Liver (tissue), 9 donors: ENCODE data around the gene CC2D2A. TPM values are rescaled to one million over a fixed set of nuclear protein-coding genes. Genes with fewer than 3 reads are reported as not detected.

Source experiments
- DNase-seq: peaks from one replicate; pipeline ENCODE4 v3.0.0-alpha.2; 2017; ENCODE audit warnings: low spot score
- H3K27ac ChIP-seq, 2 donors: one replicate each; pipeline ENCODE4 v1.7.0; 2013; ENCODE audit warnings: inconsistent platforms in 2 of 2, low read length in 2 of 2, control low read depth in 1 of 2, low read depth in 1 of 2, mild to moderate bottlenecking in 1 of 2
- H3K27me3 ChIP-seq, 4 donors: one replicate each; pipeline versions ENCODE4 v1.6.1 to v1.7.0; 2013; ENCODE audit warnings: low read length in 3 of 4, inconsistent platforms in 1 of 4, mild to moderate bottlenecking in 1 of 4, moderate library complexity in 1 of 4; ENCODE audit not compliant: control insufficient read depth in 4 of 4, insufficient read depth in 4 of 4
- H3K36me3 ChIP-seq, 4 donors: one replicate each; pipeline versions ENCODE4 v1.6.1 to v1.7.0; 2013; ENCODE audit warnings: low read length in 3 of 4, mild to moderate bottlenecking in 3 of 4, low read depth in 1 of 4, moderate library complexity in 1 of 4; ENCODE audit not compliant: control insufficient read depth in 4 of 4, insufficient read depth in 3 of 4
- H3K4me1 ChIP-seq, 4 donors: one replicate each; pipeline versions ENCODE4 v1.6.1 to v1.7.0; 2013; ENCODE audit warnings: low read length in 3 of 4, mild to moderate bottlenecking in 3 of 4, moderate library complexity in 1 of 4; ENCODE audit not compliant: control insufficient read depth in 4 of 4, insufficient read depth in 4 of 4
- H3K4me3 ChIP-seq, 3 donors: one replicate each; pipeline versions ENCODE4 v1.6.1 to v1.7.0; 2013; ENCODE audit warnings: low read length in 3 of 3, control low read depth in 1 of 3, low read depth in 1 of 3, mild to moderate bottlenecking in 1 of 3
- H3K9ac ChIP-seq, 2 donors: one replicate each; pipeline ENCODE4 v1.7.0; 2013; ENCODE audit warnings: low read length in 2 of 2, mild to moderate bottlenecking in 2 of 2, moderate library complexity in 2 of 2, control low read depth in 1 of 2, low read depth in 1 of 2
- H3K9me3 ChIP-seq, 4 donors: one replicate each; pipeline versions ENCODE4 v1.6.1 to v1.7.0; 2013; ENCODE audit warnings: low read length in 3 of 4; ENCODE audit not compliant: control insufficient read depth in 4 of 4
- ATF3 ChIP-seq: IDR thresholded peaks from 2 replicates; pipeline ENCODE4 v1.6.1; 2016; ENCODE audit warnings: antibody characterized with exemption
- CTCF ChIP-seq: fragments of 150-350 bp; IDR thresholded peaks from 2 replicates; pipeline ENCODE4 v1.5.1; 2017; ENCODE audit warnings: improper control_type of control experiment, low read depth, low read length; ENCODE audit not compliant: missing input control
- EGR1 ChIP-seq, 2 donors: IDR thresholded peaks; 2 replicates each; pipeline ENCODE4 v1.6.1; 2016 to 2018; ENCODE audit warnings: antibody characterized with exemption in 2 of 2, low read depth in 2 of 2
- GABPA ChIP-seq, 2 donors: IDR thresholded peaks in 1 of 2; conservative IDR thresholded peaks in 1 of 2; 2 replicates each; pipeline ENCODE4 v1.6.1; 2016; ENCODE audit warnings: antibody characterized with exemption in 2 of 2, mild to moderate bottlenecking in 1 of 2, moderate library complexity in 1 of 2
- HNF4A ChIP-seq, 2 donors: conservative IDR thresholded peaks; 2 replicates each; pipeline ENCODE4 v1.6.1; 2016; ENCODE audit warnings: antibody characterized with exemption in 2 of 2, mild to moderate bottlenecking in 2 of 2
- HNF4G ChIP-seq: IDR thresholded peaks from 2 replicates; pipeline ENCODE4 v1.6.1; 2016; ENCODE audit warnings: antibody characterized with exemption
- JUND ChIP-seq, 2 donors: IDR thresholded peaks; 2 replicates each; pipeline ENCODE4 v1.6.1; 2016; ENCODE audit warnings: antibody characterized with exemption in 2 of 2
- RAD21 ChIP-seq, 2 donors: IDR thresholded peaks; 2 replicates each; pipeline ENCODE4 v1.6.1; 2016; ENCODE audit warnings: antibody characterized with exemption in 2 of 2, mild to moderate bottlenecking in 2 of 2
- REST ChIP-seq: IDR thresholded peaks from 2 replicates; pipeline ENCODE4 v1.6.1; 2016; ENCODE audit warnings: antibody characterized with exemption, mild to moderate bottlenecking
- RXRA ChIP-seq, 2 donors: IDR thresholded peaks; 2 replicates each; pipeline ENCODE4 v1.6.1; 2017 to 2018; ENCODE audit warnings: antibody characterized with exemption in 2 of 2, mild to moderate bottlenecking in 1 of 2
- SP1 ChIP-seq: IDR thresholded peaks from 2 replicates; pipeline ENCODE4 v1.6.1; 2018; ENCODE audit warnings: antibody characterized with exemption, mild to moderate bottlenecking
- YY1 ChIP-seq: IDR thresholded peaks from 2 replicates; pipeline ENCODE4 v1.6.1; 2016; ENCODE audit warnings: antibody characterized with exemption, mild to moderate bottlenecking
- WGBS: extraction: QIAGEN DNeasy Blood & Tissue Kit; methylation state at CpG from one replicate; pipeline ENCODE4 v1.1.7; 2013; 5-methylcytosine and 5-hydroxymethylcytosine counted together
- polyA plus RNA-seq, 2 donors: library from polyadenylated mRNA; stranded (reverse) in 1 of 2; unstranded in 1 of 2; fragments of 200-250 nt in 1 of 2; fragments of >200 nt in 1 of 2; fragmentation: Nextera tagmentation in 1 of 2; extraction: Ambion mirVana in 1 of 2; gene quantifications; one replicate each; pipeline versions ENCODE4 v1.2.1 to v1.2.3, GENCODE V29; 2013 to 2015
- total RNA-seq, 2 donors: library from RNA; depleted of rRNA; stranded (reverse); fragments of >200 nt; gene quantifications; one replicate each; pipeline ENCODE4 v1.2.3, GENCODE V29; 2014
- donor health status: healthy.
- donor health status: healthy.
- donor health status: healthy.
- donor health status: healthy.
- donor health status: healthy.

The CC2D2A gene
- total and polyA plus RNA-seq, 4 donors = 2.3 to 3.8 (median 2.9) TPM

GRCh38 chr4:15479089-15479912, 9.6 kb downstream of the CC2D2A start:
- TF ChIP-seq HNF4A (conservative IDR thresholded peaks at IDR 0.05) = peak; percentile 12 to 30
- peak; percentile 92 to 95 for TF ChIP-seq RAD21 (IDR thresholded peaks at IDR 0.05)
- no peak for TF ChIP-seq EGR1 (IDR thresholded peaks at IDR 0.05; ENCODE audit: low read depth in 2 of 2)
- TF ChIP-seq RXRA (IDR thresholded peaks at IDR 0.05) = peak in 1 of 2 donors; percentile 23
- peak; percentile 83 for TF ChIP-seq CTCF
- peak; percentile 98 for TF ChIP-seq YY1
- no peak for TF ChIP-seq ATF3
- H3K36me3 ChIP-seq = no peaks in the 10 kb centered on the region
- H3K4me1 ChIP-seq = peaks cover 0 to 15% (median 11%) of the 10 kb centered on the region in 4 donors
- H3K9ac ChIP-seq = peak overlapping the region; percentile 4 to 17
- no peaks in the 10 kb centered on the region for H3K27me3 ChIP-seq
- H3K4me3 ChIP-seq = peak overlapping the region; percentile 60 to 85 (median 65)
- peak overlapping the region; percentile 46 to 60 for H3K27ac ChIP-seq
- H3K9me3 ChIP-seq = no peaks in the 10 kb centered on the region
- 24% methylated on average over 11 of the region's 11 CpGs for WGBS
- peak; percentile 51 for DNase-seq

GRCh38 chr4:15479913-15480185, 10.2 kb downstream of the CC2D2A start:
- no peak for DNase-seq
- Histone ChIP-seq H3K4me1 (peaks cover 0 to 15% (median 11%) of the 10 kb centered on the region in 4 donors), H3K27me3 (no peaks in the 10 kb centered on the region), H3K9me3 (no peaks in the 10 kb centered on the region), H3K9ac (no peak overlapping the region), H3K27ac (peak overlapping the region in 1 of 2 donors; percentile 46), H3K4me3 (peak overlapping the region; percentile 60 to 85 (median 65)), H3K36me3 (no peaks in the 10 kb centered on the region)
- 28% methylated on average over 3 of the region's 3 CpGs for whole genome bisulfite sequencing
- TF ChIP-seq EGR1 (IDR thresholded peaks at IDR 0.05; ENCODE audit: low read depth in 2 of 2) = no peak
- TF ChIP-seq REST = no peak
- TF ChIP-seq GABPA (IDR thresholded peaks at IDR 0.05 in 1 of 2, conservative IDR thresholded peaks at IDR 0.05 in 1 of 2) = no peak
- no peak for TF ChIP-seq HNF4A (conservative IDR thresholded peaks at IDR 0.05)
- TF ChIP-seq YY1 = no peak
- no peak for TF ChIP-seq RXRA (IDR thresholded peaks at IDR 0.05)
- TF ChIP-seq HNF4G = no peak
- TF ChIP-seq JUND (IDR thresholded peaks at IDR 0.05) = no peak
- no peak for TF ChIP-seq RAD21 (IDR thresholded peaks at IDR 0.05)
- TF ChIP-seq ATF3 = no peak
- TF ChIP-seq SP1 = no peak
